Retinal pigment epithelial cell (primary cell): Measurements from ENCODE around the gene MAP3K5.

Source experiments
- DNase-seq: peaks from one replicate; pipeline ENCODE4 v3.0.0-alpha.2; 2010; ENCODE audit warnings: low read depth
- H3K4me3 ChIP-seq: 2 replicates; pipeline ENCODE4 v1.5.1; 2011; ENCODE audit warnings: mild to moderate bottlenecking, low read length, control low read depth, moderate library complexity
- CTCF ChIP-seq: conservative IDR thresholded peaks from 2 replicates; pipeline ENCODE4 v1.5.1; 2011; ENCODE audit warnings: low read depth, low read length, control low read depth, inconsistent platforms

The MAP3K5 gene

GRCh38 chr6:136644597-136644952, 147.7 kb downstream of the MAP3K5 start:
- TF ChIP-seq CTCF = no peak
- no peak overlapping the region for H3K4me3 ChIP-seq

GRCh38 chr6:136643850-136644596, 148.3 kb downstream of the MAP3K5 start:
- peak; percentile 61 for DNase-seq
- TF ChIP-seq CTCF = peak; percentile 90
- no peak overlapping the region for H3K4me3 ChIP-seq

More at GRCh38 chr6:136644597-136644952, 147.7 kb downstream of the MAP3K5 start:
- DNase-seq = no peak

GRCh38 chr6:136641873-136642465, 150.3 kb downstream of the MAP3K5 start:
- TF ChIP-seq CTCF = no peak
- no peak for DNase-seq
- H3K4me3 ChIP-seq = no peak overlapping the region

- no peak overlapping the region for H3K4me3 ChIP-seq
- TF ChIP-seq CTCF = no peak
Measured at GRCh38 chr6:136641166-136641565, 151.1 kb downstream of the MAP3K5 start.

GRCh38 chr6:136640132-136640915, 152.0 kb downstream of the MAP3K5 start:
- no peak overlapping the region for H3K4me3 ChIP-seq
- no peak for TF ChIP-seq CTCF
- no peak for DNase-seq

More at GRCh38 chr6:136641166-136641565, 151.1 kb downstream of the MAP3K5 start:
- no peak for DNase-seq

- H3K4me3 ChIP-seq = no peak overlapping the region
- DNase-seq = no peak
- TF ChIP-seq CTCF = no peak
Measured at GRCh38 chr6:136639702-136640101, 152.6 kb downstream of the MAP3K5 start.
